Measurements from ENCODE around the gene LPCAT1. TPM values are rescaled to one million over a fixed set of nuclear protein-coding genes. Genes with fewer than 3 reads are reported as not detected.

LPCAT1 gene
- total and polyA plus RNA-seq, 8 donors, result 5.2 to 229 (median 14.4) TPM

GRCh38 chr5:1565737-1566734 lies 42.3 kb upstream of the LPCAT1 start:
- intact Hi-C loops (cut with DNase I; ENCODE audit: low total_unique reads), result no loop called here
- H3K36me3 ChIP-seq, result peaks cover 0 to 9% (median 7%) of the 10 kb centered on the region in 4 donors
- H3K27ac ChIP-seq, result peak overlapping the region in 1 of 5 donors; percentile 72
- 82 to 93% (median 90%) methylated on average over 14 to 25 of the region's 25 CpGs for WGBS, 5 donors
- H3K4me1 ChIP-seq, result peaks cover 0 to 29% (median 13%) of the 10 kb centered on the region in 4 donors
- H3K9me3 ChIP-seq, result no peaks in the 10 kb centered on the region
- TF ChIP-seq POLR2AphosphoS5 (IDR thresholded peaks at IDR 0.05) (no peak), CTCF (IDR thresholded peaks at IDR 0.05) (no peak), EP300 (IDR thresholded peaks at IDR 0.05) (no peak), POLR2A (IDR thresholded peaks at IDR 0.05) (no peak)
- no peaks in the 10 kb centered on the region for H3K27me3 ChIP-seq
- no peak for DNase-seq
- no peak overlapping the region for H3K4me3 ChIP-seq

- peak in 1 of 2 donors; percentile 13 for DNase-seq
- Histone ChIP-seq H3K27ac (no peak overlapping the region), H3K36me3 (no peaks in the 10 kb centered on the region), H3K4me3 (no peak overlapping the region), H3K9me3 (no peaks in the 10 kb centered on the region), H3K27me3 (no peaks in the 10 kb centered on the region), H3K4me1 (peaks cover 0 to 29% (median 13%) of the 10 kb centered on the region in 4 donors)
- intact Hi-C loops (cut with DNase I; ENCODE audit: low total_unique reads), result no loop called here
- no peak for TF ChIP-seq CTCF (IDR thresholded peaks at IDR 0.05)
- TF ChIP-seq POLR2AphosphoS5 (IDR thresholded peaks at IDR 0.05), result no peak
- no peak for TF ChIP-seq POLR2A (IDR thresholded peaks at IDR 0.05)
- no peak for TF ChIP-seq EP300 (IDR thresholded peaks at IDR 0.05)
- 87 to 94% (median 89%) methylated on average over 10 to 22 of the region's 22 CpGs for WGBS, 5 donors
Observed at GRCh38 chr5:1564824-1565736, 41.3 kb upstream of the LPCAT1 start.

GRCh38 chr5:1564182-1564748 lies 40.5 kb upstream of the LPCAT1 start:
- Histone ChIP-seq H3K4me3 (no peak overlapping the region), H3K36me3 (no peaks in the 10 kb centered on the region), H3K9me3 (no peaks in the 10 kb centered on the region), H3K27ac (no peak overlapping the region), H3K27me3 (no peaks in the 10 kb centered on the region), H3K4me1 (peaks cover 0 to 29% (median 13%) of the 10 kb centered on the region in 4 donors)
- TF ChIP-seq EP300 (IDR thresholded peaks at IDR 0.05) (no peak), POLR2A (IDR thresholded peaks at IDR 0.05) (no peak), CTCF (IDR thresholded peaks at IDR 0.05) (no peak), POLR2AphosphoS5 (IDR thresholded peaks at IDR 0.05) (no peak)
- DNase-seq, result peak in 1 of 2 donors; percentile 27
- intact Hi-C loops (cut with DNase I; ENCODE audit: low total_unique reads), result no loop called here
- WGBS, 5 donors, result 66 to 82% (median 71%) methylated on average over 13 to 14 of the region's 14 CpGs

Data from stomach (tissue), 9 donors.